HG03060 (cell line): ENCODE data around the gene CDH24.

ENCODE experiments used
- ATAC-seq: cut with Tn5 transposase; IDR thresholded peaks from one replicate; pipeline ENCODE4 v1.9.1; 2021; ENCODE audit warnings: low read depth, moderate number of reproducible peaks; ENCODE audit not compliant: unreplicated experiment

CDH24 gene

GRCh38 chr14:23047751-23048693 lies 9.3 kb downstream of the CDH24 start:
- no peak for ATAC-seq

GRCh38 chr14:23047034-23047634 lies 10.2 kb downstream of the CDH24 start:
- no peak for ATAC-seq

GRCh38 chr14:23045419-23046357 lies 11.6 kb downstream of the CDH24 start:
- ATAC-seq = no peak

GRCh38 chr14:23044840-23045239 lies 12.5 kb downstream of the CDH24 start:
- ATAC-seq = no peak

GRCh38 chr14:23043754-23044153 lies 13.6 kb downstream of the CDH24 start:
- no peak for ATAC-seq

GRCh38 chr14:23043145-23043544 lies 14.2 kb downstream of the CDH24 start:
- no peak for ATAC-seq

GRCh38 chr14:23042162-23042965 lies 15.0 kb downstream of the CDH24 start, which contains the start of gene PSMB11:
PSMB11 (plus strand) TSS chr14:23042212; CDS start chr14:23042226, 14 bp downstream.
- no peak for ATAC-seq

- no peak for ATAC-seq
Measured at GRCh38 chr14:23041729-23042128, 15.6 kb downstream of the CDH24 start.

GRCh38 chr14:23040100-23040499 lies 17.2 kb downstream of the CDH24 start:
- no peak for ATAC-seq

- no peak for ATAC-seq
Measured at GRCh38 chr14:23035303-23036144, 21.8 kb downstream of the CDH24 start.

- ATAC-seq = peak; percentile 94
Measured at GRCh38 chr14:23034498-23035302, 22.6 kb downstream of the CDH24 start, which contains the start of gene PSMB5. PSMB5 (minus strand) TSS chr14:23034900; CDS start chr14:23034881, 19 bp downstream.

GRCh38 chr14:23033801-23034497 lies 23.4 kb downstream of the CDH24 start:
- no peak for ATAC-seq

- no peak for ATAC-seq
Measured at GRCh38 chr14:23033251-23033727, 24.0 kb downstream of the CDH24 start.

- ATAC-seq = no peak
Measured at GRCh38 chr14:23030936-23031335, 26.4 kb downstream of the CDH24 start.

- ATAC-seq = no peak
Measured at GRCh38 chr14:23028799-23029198, 28.5 kb downstream of the CDH24 start.

GRCh38 chr14:23025151-23025814 lies 32.0 kb downstream of the CDH24 start:
- ATAC-seq = no peak

GRCh38 chr14:23024612-23025075 lies 32.7 kb downstream of the CDH24 start:
- ATAC-seq = no peak
